Bronchial epithelial cell (primary cell): ENCODE measurements around the gene PARN. TPM values are rescaled to one million over a fixed set of nuclear protein-coding genes. Genes with fewer than 3 reads are reported as not detected.

Experiments used
- DNase-seq: peaks from one replicate; pipeline ENCODE4 v3.0.0-alpha.2; 2010; ENCODE audit warnings: low read depth
- FAIRE-seq: peaks from 2 replicates; lab custom pipeline; 2011; peaks lifted over from hg19 to GRCh38; lab: Jason Lieb, UNC
- H3K27me3 ChIP-seq: 2 replicates; pipeline ENCODE4 v1.5.1; 2011; ENCODE audit warnings: low read length; ENCODE audit not compliant: control insufficient read depth, insufficient read depth
- H3K36me3 ChIP-seq: 2 replicates; pipeline ENCODE4 v1.5.1; 2011; ENCODE audit warnings: low read length; ENCODE audit not compliant: control insufficient read depth, insufficient read depth
- H3K4me3 ChIP-seq: 2 replicates; pipeline ENCODE4 v1.5.1; 2011; ENCODE audit warnings: mild to moderate bottlenecking, low read depth, low read length, control low read depth
- total RNA-seq: library from RNA; depleted of rRNA; stranded (reverse); fragments of >200 nt; gene quantifications from 2 replicates; pipeline ENCODE4 v1.2.1, GENCODE V29; 2014
- TF ChIP-seq, protein P1 (sequence below): IDR thresholded peaks from 2 replicates; pipeline ENCODE4 v1.5.1; 2011; ENCODE audit warnings: mild to moderate bottlenecking, moderate library complexity, low read length, control low read depth, inconsistent platforms; ENCODE audit not compliant: insufficient read depth, severe bottlenecking

PARN gene
- total RNA-seq, 1 donor from 2014 or later: 18.7 TPM

DNA sequence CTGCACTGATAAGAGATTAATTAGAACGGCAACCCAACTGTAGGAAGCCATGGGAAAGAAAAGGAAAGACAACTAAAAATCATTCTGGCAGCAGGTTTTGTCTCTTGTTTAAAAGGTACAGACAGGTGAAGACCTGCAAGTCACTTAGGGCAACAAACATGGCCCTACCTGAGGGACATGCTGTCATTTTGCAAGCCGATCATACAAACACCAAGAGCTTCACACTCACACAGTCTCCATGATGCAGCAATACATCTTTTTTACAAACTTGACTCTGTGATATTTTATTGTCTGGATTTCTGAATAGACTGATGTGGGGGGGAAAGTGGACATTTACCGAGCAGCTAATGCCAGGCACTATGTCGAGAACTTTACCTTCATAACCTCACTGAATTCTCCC lies 101.8 kb downstream of the PARN start:
- TF ChIP-seq, protein P1, sequence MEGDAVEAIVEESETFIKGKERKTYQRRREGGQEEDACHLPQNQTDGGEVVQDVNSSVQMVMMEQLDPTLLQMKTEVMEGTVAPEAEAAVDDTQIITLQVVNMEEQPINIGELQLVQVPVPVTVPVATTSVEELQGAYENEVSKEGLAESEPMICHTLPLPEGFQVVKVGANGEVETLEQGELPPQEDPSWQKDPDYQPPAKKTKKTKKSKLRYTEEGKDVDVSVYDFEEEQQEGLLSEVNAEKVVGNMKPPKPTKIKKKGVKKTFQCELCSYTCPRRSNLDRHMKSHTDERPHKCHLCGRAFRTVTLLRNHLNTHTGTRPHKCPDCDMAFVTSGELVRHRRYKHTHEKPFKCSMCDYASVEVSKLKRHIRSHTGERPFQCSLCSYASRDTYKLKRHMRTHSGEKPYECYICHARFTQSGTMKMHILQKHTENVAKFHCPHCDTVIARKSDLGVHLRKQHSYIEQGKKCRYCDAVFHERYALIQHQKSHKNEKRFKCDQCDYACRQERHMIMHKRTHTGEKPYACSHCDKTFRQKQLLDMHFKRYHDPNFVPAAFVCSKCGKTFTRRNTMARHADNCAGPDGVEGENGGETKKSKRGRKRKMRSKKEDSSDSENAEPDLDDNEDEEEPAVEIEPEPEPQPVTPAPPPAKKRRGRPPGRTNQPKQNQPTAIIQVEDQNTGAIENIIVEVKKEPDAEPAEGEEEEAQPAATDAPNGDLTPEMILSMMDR: no peak
- Histone ChIP-seq H3K4me3 (no peak overlapping the region), H3K36me3 (peaks cover 3% of the 10 kb centered on the region), H3K27me3 (no peaks in the 10 kb centered on the region)
- no peak for DNase-seq
- no peak for FAIRE-seq

DNA sequence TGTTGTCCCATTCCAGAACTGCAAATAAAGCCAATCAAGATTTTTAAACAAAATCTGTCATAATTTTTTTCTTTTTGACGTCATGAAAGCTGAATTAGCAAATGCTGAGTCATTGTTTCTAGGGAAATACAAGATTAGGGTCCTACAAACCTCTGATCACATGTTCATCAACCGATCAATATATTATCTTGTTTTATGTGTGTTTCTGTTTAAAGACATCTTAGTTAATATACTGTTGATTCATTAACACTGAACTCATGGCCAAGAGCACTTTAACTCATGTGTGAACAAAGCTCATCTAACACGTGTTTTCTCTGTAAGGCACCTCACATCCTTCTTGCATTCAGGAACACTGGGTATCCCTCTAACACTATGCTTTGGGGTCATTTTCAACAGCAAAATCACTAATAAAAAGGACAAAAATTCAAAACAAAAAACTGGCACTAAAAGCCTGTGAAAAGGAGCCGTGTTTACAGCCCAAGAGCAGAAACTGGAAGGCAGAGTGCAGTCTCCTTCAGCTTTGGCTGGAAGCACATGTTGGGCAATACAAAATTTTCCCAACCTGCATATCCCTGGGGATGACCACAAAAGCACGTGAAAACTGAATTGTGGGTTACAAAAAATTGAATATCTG lies 102.5 kb downstream of the PARN start:
- FAIRE-seq: no peak
- H3K4me3 ChIP-seq: no peak overlapping the region
- TF ChIP-seq, protein P1: no peak
- H3K27me3 ChIP-seq: no peaks in the 10 kb centered on the region
- DNase-seq: no peak
- H3K36me3 ChIP-seq: peaks cover 3% of the 10 kb centered on the region

DNA sequence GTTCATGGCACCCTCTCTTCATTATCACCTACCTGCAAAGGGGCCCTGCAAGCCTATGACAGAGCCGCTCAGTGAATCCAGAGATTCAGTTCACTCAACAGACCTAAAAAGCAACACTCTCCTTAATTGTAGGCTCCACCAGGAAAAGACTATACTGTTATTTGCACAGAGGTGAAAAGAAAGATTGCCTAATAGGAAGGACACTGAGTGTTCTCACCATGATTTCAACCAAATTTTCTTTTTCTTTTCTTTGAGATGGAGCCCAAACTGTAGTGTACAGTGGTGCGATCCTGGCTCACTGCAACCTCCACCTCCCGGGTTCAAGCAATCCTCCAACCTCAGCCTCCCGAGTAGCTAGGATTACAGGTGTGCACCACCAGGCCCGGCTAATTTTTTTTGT lies 104.5 kb downstream of the PARN start:
- Histone ChIP-seq H3K36me3 (peaks cover 3% of the 10 kb centered on the region), H3K4me3 (no peak overlapping the region), H3K27me3 (no peaks in the 10 kb centered on the region)
- TF ChIP-seq, protein P1: no peak
- FAIRE-seq (no peak), DNase-seq (no peak)

DNA sequence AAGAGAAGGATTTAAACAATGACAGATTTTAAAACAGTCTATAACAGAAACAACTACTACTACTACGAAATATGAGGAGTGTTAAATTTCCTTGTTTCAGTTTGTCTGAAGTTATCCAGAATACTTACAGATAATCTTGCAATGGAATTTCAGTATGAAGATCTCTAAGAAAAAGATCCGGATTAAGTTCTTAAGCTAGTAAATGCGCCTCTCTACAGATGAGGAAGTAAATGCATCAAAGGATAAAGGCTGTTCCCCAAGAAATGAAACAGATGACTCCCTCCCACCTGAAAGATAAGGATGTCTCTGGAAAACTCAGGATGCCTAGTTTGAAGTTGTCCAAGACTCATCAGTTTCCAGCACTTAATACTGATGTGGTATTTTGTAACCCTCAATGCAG lies 105.1 kb downstream of the PARN start:
- Histone ChIP-seq H3K27me3 (no peaks in the 10 kb centered on the region), H3K36me3 (peaks cover 2% of the 10 kb centered on the region), H3K4me3 (no peak overlapping the region)
- DNase-seq: no peak
- no peak for FAIRE-seq
- TF ChIP-seq, protein P1: no peak

DNA sequence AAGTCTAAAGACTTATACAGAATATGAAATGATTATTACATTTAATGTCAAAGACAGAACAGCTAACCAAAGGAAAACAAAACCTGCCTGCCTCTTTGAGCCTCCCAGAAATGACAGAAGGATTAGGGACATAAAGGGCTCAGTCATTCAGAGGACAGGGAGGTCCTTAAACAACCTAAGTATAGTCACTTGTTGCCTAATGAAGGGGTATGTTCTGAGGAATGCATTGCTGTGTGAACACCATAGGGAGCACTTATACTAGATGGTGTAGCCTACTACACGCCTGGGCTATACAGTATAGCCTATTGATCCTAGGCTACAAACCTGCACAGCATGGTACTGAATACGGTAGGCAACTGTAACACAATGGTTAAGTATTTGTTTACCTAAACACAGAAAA lies 106.4 kb downstream of the PARN start:
- TF ChIP-seq, protein P1: no peak
- Histone ChIP-seq H3K4me3 (no peak overlapping the region), H3K36me3 (no peaks in the 10 kb centered on the region), H3K27me3 (no peaks in the 10 kb centered on the region)
- DNase-seq (no peak), FAIRE-seq (no peak)

DNA sequence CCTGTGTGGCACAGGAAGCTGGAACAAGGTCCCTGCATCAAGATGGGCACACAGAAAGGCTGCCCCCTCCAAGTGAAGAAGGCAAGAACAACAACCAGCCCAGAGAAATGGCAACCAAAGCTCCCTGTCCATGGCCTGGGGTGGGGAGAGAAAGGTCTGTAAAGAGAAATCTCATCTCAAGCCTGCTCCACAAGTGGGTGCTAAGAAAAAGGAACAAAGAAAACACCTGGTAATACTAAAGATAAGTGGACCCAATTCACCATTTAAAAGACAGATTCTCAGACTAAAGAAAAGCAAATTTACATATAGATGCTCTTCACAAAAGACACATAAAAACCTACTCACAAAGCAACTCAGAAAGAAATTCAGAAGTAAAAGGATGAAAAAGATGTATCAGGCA lies 107.4 kb downstream of the PARN start:
- Histone ChIP-seq H3K36me3 (no peaks in the 10 kb centered on the region), H3K4me3 (no peak overlapping the region), H3K27me3 (no peaks in the 10 kb centered on the region)
- TF ChIP-seq, protein P1: no peak
- no peak for DNase-seq
- FAIRE-seq: no peak
